Pulmonary artery endothelial cell (primary cell): ENCODE measurements around the gene THOC5. TPM values are rescaled to one million over a fixed set of nuclear protein-coding genes. Genes with fewer than 3 reads are reported as not detected.
"Not testable (repeated sequence)": the region's sequence is repeated elsewhere in the genome, so short reads cannot be mapped to it uniquely, and the experiment has no call there.

Experiments
- DNase-seq: peaks from one replicate; pipeline ENCODE4 v3.0.0-alpha.2; 2011; ENCODE audit warnings: low read depth, low spot score
- total RNA-seq: library from RNA; depleted of rRNA; stranded (reverse); fragments of >200 nt; gene quantifications from 2 replicates; pipeline ENCODE4 v1.2.3, GENCODE V29; 2014

THOC5 gene
- 55.1 and 67.0 TPM in 2 replicates for total RNA-seq

GRCh38 chr22:29553351-29554224 lies at the start of gene THOC5:
Gene THOC5 (minus strand): TSS chr22:29553757. CDS start chr22:29549147, 4,610 bp downstream.
- DNase-seq, result peak; percentile 86

- no peak for DNase-seq
Observed at GRCh38 chr22:29598684-29599020, 45.1 kb upstream of the THOC5 start.

- not testable (repeated sequence) for DNase-seq
Observed at GRCh38 chr22:29597871-29598683, 44.5 kb upstream of the THOC5 start.

GRCh38 chr22:29596408-29596807 lies 42.9 kb upstream of the THOC5 start:
- DNase-seq, result no peak

- not testable (repeated sequence) for DNase-seq
Observed at GRCh38 chr22:29594447-29594846, 40.9 kb upstream of the THOC5 start.

GRCh38 chr22:29593923-29594322 lies 40.4 kb upstream of the THOC5 start:
- no peak for DNase-seq

- no peak for DNase-seq
Observed at GRCh38 chr22:29587938-29588699, 34.6 kb upstream of the THOC5 start.

- DNase-seq, result not testable (repeated sequence)
Observed at GRCh38 chr22:29586193-29586705, 32.7 kb upstream of the THOC5 start.

- DNase-seq, result no peak
Observed at GRCh38 chr22:29584975-29585374, 31.4 kb upstream of the THOC5 start.

- no peak for DNase-seq
Observed at GRCh38 chr22:29581799-29582198, 28.2 kb upstream of the THOC5 start.

GRCh38 chr22:29580200-29580810 lies 26.7 kb upstream of the THOC5 start:
- no peak for DNase-seq

- no peak for DNase-seq
Observed at GRCh38 chr22:29578462-29579200, 25.1 kb upstream of the THOC5 start.

GRCh38 chr22:29574762-29575450 lies 21.3 kb upstream of the THOC5 start:
- DNase-seq, result no peak

GRCh38 chr22:29570912-29571549 lies 17.5 kb upstream of the THOC5 start:
- DNase-seq, result no peak

- no peak for DNase-seq
Observed at GRCh38 chr22:29570456-29570855, 16.9 kb upstream of the THOC5 start.

GRCh38 chr22:29569011-29569678 lies 15.6 kb upstream of the THOC5 start:
- no peak for DNase-seq

- DNase-seq, result no peak
Observed at GRCh38 chr22:29567338-29567737, 13.8 kb upstream of the THOC5 start.

GRCh38 chr22:29566513-29566912 lies 13.0 kb upstream of the THOC5 start:
- not testable (repeated sequence) for DNase-seq
